Large intestine (tissue), 3 donors: ENCODE data around the gene KSR1. TPM values are rescaled to one million over a fixed set of nuclear protein-coding genes. Genes with fewer than 3 reads are reported as not detected.

Source experiments
- DNase-seq, 2 donors: peaks; one replicate each; pipeline versions ENCODE4 v3.0.0 to v3.0.0-alpha.2; 2013
- H3K27ac ChIP-seq: one replicate; pipeline ENCODE4 v1.5.1; 2013; ENCODE audit warnings: low read length
- H3K27me3 ChIP-seq: 2 replicates; pipeline ENCODE4 v1.6.1; 2013; ENCODE audit warnings: low read length; ENCODE audit not compliant: control insufficient read depth, insufficient read depth
- H3K36me3 ChIP-seq: 2 replicates; pipeline ENCODE4 v1.6.1; 2013; ENCODE audit warnings: low read length; ENCODE audit not compliant: control insufficient read depth, insufficient read depth
- H3K4me1 ChIP-seq: one replicate; pipeline ENCODE4 v1.6.1; 2013; ENCODE audit warnings: low read length; ENCODE audit not compliant: control insufficient read depth, insufficient read depth
- H3K4me3 ChIP-seq: one replicate; pipeline ENCODE4 v1.5.1; 2013; ENCODE audit warnings: low read length
- H3K9me3 ChIP-seq: one replicate; pipeline ENCODE4 v1.6.1; 2013; ENCODE audit warnings: mild to moderate bottlenecking, low read depth, low read length, moderate library complexity; ENCODE audit not compliant: control insufficient read depth
- WGBS: methylation state at CpG from one replicate; pipeline ENCODE4 v1.1.5; 2013; ENCODE audit warnings: low lambda C conversion rate; ENCODE audit not compliant: insufficient coverage; 5-methylcytosine and 5-hydroxymethylcytosine counted together
- polyA plus RNA-seq: library from polyadenylated mRNA; unstranded; fragments of 120-200 nt; gene quantifications from one replicate; pipeline ENCODE4 v1.2.1, GENCODE V29; 2013

KSR1 gene
- polyA plus RNA-seq, 1 donor = 65.0 TPM

DNA sequence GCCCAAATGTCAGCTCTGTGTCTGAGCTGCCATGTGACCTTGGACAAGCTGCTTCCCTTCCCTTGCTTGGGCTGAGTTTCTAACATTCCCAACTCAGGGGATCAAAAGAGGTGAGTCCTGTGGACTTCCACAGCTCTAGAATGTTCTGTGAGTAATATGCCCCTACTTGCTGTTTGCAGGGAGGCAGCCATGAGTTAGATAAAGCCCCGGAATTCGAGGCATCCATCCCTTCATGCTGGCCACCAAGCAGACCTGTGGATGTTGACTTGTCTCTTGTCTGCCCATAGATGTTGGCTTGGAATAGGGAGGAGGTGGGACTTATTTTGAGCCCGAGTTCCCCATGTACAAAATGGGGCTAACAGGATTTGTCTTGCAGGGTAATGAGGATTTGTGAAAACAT is 36.2 kb downstream of the KSR1 start:
- H3K9me3 ChIP-seq = no peaks in the 10 kb centered on the region
- no peak overlapping the region for H3K27ac ChIP-seq
- no CpG with 5 or more reads among the region's 3 CpGs for WGBS
- H3K36me3 ChIP-seq = peaks cover 3% of the 10 kb centered on the region
- no peak for DNase-seq
- peaks cover 42% of the 10 kb centered on the region for H3K4me1 ChIP-seq
- no peak overlapping the region for H3K4me3 ChIP-seq
- H3K27me3 ChIP-seq = no peaks in the 10 kb centered on the region

DNA sequence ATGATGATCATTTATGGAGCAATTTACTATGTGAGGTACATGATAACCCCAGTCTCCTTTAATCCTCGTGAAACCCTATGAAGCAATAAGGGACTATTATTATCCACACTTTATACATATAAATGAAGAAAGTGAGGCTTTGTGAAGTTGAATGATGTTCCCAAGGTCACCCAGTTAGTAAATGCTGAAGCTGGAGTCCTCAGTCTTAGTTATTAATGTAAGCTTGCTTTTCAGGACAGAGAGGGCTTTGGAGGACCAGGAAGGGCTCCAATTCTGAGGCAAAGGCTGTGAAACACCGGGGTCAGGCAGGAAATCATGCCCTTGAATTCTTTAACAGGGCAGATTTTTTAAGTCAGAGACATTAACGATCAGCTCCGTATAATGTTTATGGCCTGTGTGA is 36.8 kb downstream of the KSR1 start:
- H3K9me3 ChIP-seq = no peaks in the 10 kb centered on the region
- peaks cover 47% of the 10 kb centered on the region for H3K4me1 ChIP-seq
- H3K27me3 ChIP-seq = no peaks in the 10 kb centered on the region
- no peak overlapping the region for H3K4me3 ChIP-seq
- H3K36me3 ChIP-seq = no peaks in the 10 kb centered on the region
- no peak overlapping the region for H3K27ac ChIP-seq
- no peak for DNase-seq
- no CpG with 5 or more reads among the region's 4 CpGs for WGBS

DNA sequence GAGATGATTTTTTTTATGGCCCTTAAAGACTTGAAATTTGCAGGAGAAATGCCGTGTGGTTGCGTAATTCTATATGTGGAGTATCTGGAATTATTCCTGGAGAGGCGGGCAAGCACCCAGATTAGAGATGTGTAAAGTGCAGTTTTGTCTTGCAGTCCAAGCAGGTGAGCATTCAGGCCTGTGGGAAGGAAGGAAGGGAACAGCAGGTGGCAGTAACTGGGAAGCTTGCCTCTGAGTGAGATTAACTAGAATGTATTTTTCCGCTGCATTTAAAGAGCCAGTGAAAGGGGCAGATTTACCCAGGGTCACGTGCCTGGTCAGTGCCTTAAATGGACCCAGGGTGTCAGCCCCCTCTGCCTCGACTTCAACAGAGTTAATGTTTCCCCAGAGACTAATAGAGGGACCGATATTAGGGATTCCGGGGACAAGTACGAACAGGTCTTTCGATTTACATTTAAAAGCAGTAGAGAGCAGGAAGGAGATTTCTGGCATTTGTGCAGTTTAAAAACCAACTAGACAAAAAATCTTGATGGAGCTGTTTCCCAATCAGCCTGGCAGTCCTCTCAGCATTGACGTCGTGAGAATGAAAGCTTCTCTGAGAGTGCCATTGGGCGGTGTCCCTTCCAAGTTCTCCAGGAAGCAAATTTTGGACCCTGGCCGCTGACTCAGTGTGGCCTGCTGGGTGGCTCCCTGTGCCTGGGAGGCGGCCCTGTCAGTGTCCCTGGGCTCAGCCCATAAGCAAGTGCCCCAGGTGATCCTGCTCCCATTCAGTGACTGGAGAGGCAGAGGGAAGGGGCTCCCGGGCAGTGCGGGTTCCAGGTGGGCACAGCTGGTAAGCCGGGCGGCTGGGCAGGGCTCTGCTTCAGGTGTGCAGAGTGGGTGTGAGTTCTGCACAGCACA is 38.2 kb downstream of the KSR1 start:
- H3K4me3 ChIP-seq = peak overlapping the region; percentile 28
- peak; percentile 93 to 96 for DNase-seq
- peaks cover 47% of the 10 kb centered on the region for H3K4me1 ChIP-seq
- H3K27me3 ChIP-seq = no peaks in the 10 kb centered on the region
- H3K27ac ChIP-seq = peak overlapping the region; percentile 90
- 27% methylated on average over 3 of the region's 19 CpGs for whole genome bisulfite sequencing
- H3K9me3 ChIP-seq = no peaks in the 10 kb centered on the region
- H3K36me3 ChIP-seq = no peaks in the 10 kb centered on the region

DNA sequence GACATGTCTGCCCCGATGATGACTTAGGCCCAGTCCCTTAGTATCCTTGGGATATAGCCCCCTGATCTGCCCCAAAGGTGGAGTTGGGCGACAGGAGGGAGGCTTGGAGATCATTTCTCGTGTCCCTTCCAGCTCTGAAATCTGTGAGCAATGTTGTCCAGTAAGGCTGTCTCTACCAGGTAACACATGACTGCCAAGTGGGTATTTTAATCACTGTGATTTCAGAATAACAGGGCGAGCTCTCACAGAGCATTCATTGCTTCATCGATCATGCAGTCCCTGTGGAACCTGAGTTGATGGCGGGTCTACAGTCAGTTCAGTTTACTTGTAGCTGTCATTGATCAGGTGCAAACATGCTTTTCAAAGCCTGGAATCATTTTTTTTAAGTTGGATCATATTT is 39.2 kb downstream of the KSR1 start:
- Histone ChIP-seq H3K4me3 (peak overlapping the region; percentile 28), H3K4me1 (peaks cover 47% of the 10 kb centered on the region)
- no CpG with 5 or more reads among the region's 6 CpGs for WGBS

DNA sequence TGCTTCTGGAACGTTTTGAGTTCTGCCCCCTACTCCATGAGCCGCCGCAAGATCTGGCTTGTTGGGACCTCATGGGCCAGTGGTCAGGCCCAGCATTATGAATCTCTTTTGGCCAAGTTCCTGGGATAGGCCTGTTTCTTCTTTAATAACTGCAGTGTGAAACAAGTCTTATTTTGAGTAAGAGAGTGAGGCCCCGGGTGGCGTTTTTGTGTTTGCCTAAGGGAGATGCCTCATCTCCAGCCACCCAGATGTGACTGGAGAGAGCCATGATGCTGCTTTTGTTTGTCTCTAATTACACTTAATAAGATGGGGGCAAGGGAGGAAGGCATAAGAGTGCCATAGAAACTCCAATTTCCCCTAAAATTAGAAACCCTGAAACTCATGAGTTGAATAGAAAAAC is 39.8 kb downstream of the KSR1 start:
- H3K4me3 ChIP-seq = no peak overlapping the region
- H3K36me3 ChIP-seq = no peaks in the 10 kb centered on the region
- H3K9me3 ChIP-seq = no peaks in the 10 kb centered on the region
- WGBS = no CpG with 5 or more reads among the region's 5 CpGs
- peak overlapping the region; percentile 90 for H3K27ac ChIP-seq
- no peak for DNase-seq
- H3K27me3 ChIP-seq = no peaks in the 10 kb centered on the region
- H3K4me1 ChIP-seq = peaks cover 47% of the 10 kb centered on the region

More for the DNA sequence above, 39.2 kb downstream of the KSR1 start:
- peak overlapping the region; percentile 90 for H3K27ac ChIP-seq
- no peaks in the 10 kb centered on the region for H3K36me3 ChIP-seq
- DNase-seq = peak in 1 of 2 donors; percentile 33
- H3K27me3 ChIP-seq = no peaks in the 10 kb centered on the region
- no peaks in the 10 kb centered on the region for H3K9me3 ChIP-seq

DNA sequence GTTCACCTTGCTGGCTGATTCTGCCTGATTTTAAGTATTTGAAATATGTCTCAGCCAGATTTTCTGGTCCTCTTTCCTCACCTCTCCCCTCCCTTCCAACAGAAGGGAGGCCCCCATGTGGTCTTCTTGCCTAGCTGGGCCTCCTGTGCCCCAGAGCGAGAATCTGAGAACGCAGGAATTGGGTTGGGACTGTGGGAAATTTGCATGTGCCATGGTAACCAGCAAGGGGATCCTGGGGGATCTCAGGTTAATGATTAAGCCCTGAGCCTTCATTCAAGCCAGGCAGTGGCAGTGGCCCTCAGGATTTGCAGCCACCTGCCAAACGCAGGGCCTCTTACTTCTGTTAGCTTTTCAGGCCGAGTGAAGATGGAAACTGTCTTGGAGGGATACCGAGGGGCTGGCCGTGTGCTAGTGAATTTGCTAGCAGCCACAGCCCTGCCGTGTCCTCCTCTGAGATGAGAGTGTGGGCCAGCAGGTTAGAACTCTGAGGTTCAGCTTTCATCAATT is 40.2 kb downstream of the KSR1 start:
- Histone ChIP-seq H3K27me3 (no peaks in the 10 kb centered on the region), H3K9me3 (peaks cover under 1% of the 10 kb centered on the region), H3K4me1 (peaks cover 47% of the 10 kb centered on the region), H3K36me3 (no peaks in the 10 kb centered on the region), H3K4me3 (no peak overlapping the region), H3K27ac (peak overlapping the region; percentile 90)
- no CpG with 5 or more reads among the region's 7 CpGs for WGBS
- peak; percentile 69 to 87 for DNase-seq

DNA sequence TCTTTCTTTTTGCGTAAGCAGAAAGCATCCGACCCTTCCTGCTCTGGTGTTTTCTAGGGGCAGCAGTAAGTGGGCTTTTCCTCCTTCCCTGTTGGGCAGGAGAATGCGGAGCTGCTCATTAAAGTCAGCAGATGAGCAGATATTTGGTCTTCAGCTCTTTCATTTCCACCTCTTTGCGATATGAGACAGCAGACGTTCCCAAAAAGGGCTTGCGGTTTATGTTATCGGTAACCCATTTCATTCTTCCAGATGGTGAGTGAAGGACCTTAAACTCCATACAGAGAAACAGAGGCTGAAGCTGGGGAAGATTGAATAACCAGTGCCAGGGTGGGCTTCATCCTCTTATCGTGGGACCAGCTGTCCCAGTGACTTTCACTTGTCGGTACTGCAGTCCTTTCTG is 40.7 kb downstream of the KSR1 start:
- Histone ChIP-seq H3K36me3 (no peaks in the 10 kb centered on the region), H3K4me3 (no peak overlapping the region), H3K9me3 (peaks cover 3% of the 10 kb centered on the region), H3K4me1 (peaks cover 44% of the 10 kb centered on the region), H3K27ac (peak overlapping the region; percentile 90), H3K27me3 (no peaks in the 10 kb centered on the region)
- WGBS = 60% methylated on average over 2 of the region's 9 CpGs
- DNase-seq = no peak

DNA sequence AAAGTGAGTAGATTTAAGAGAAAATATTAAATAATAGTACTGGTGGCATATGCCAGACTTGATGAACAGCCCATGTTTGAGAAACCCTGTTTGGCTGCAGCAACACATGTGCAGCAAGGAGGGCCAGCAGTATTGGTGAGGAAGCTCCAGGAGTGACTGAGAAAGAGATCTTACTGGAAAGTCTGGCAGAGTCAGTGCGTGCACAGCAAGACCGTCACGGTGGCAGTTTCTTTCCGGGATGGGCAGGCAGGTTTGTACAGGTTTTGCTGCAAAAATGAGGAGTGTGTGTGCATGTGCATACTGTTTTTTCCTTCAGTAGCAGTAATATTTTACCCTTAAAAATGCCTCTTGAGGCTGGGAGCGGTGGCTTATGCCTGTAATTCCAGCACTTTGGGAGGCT is 41.4 kb downstream of the KSR1 start:
- Histone ChIP-seq H3K4me1 (peaks cover 47% of the 10 kb centered on the region), H3K36me3 (peaks cover 4% of the 10 kb centered on the region), H3K27me3 (no peaks in the 10 kb centered on the region), H3K4me3 (no peak overlapping the region), H3K27ac (peak overlapping the region; percentile 90), H3K9me3 (peaks cover 3% of the 10 kb centered on the region)
- DNase-seq = no peak
- no CpG with 5 or more reads among the region's 5 CpGs for WGBS

DNA sequence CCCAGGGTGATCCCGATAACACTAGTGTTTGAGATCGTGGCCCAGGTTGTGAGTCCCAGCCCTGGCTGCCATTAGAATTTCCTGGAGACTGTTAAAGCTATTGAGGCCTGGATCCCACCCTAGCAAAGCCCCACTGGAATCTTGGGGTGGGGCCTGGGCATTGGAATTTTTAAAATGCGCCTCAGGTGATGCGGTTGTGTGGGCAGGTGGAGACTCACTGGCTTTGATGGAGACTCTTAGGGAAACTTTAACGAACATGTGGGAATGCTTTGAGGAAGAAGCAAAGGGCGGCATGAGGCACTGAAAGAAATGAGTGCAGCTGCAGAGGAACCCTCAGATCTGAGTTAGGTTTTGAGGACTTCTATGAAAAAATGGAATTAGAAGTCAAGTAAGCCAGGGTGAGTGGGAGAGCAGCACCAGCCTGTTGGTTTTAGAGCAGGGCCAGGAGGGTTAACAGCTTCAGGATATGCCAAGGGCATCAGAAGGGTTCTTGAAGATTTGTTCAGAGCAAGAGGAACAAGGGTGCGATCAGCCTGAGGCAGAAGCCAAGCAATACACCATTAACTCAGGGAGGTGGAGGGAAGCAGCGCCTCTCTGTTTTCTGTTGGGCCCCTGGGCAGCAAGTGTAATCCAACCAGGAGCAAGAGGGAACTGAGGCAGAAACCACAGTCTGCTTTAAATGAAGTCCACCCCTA is 42.5 kb downstream of the KSR1 start:
- Histone ChIP-seq H3K36me3 (peaks cover 4% of the 10 kb centered on the region), H3K4me1 (peaks cover 43% of the 10 kb centered on the region), H3K9me3 (peaks cover 3% of the 10 kb centered on the region), H3K4me3 (no peak overlapping the region), H3K27me3 (no peaks in the 10 kb centered on the region), H3K27ac (no peak overlapping the region)
- WGBS = no CpG with 5 or more reads among the region's 8 CpGs
- no peak for DNase-seq

DNA sequence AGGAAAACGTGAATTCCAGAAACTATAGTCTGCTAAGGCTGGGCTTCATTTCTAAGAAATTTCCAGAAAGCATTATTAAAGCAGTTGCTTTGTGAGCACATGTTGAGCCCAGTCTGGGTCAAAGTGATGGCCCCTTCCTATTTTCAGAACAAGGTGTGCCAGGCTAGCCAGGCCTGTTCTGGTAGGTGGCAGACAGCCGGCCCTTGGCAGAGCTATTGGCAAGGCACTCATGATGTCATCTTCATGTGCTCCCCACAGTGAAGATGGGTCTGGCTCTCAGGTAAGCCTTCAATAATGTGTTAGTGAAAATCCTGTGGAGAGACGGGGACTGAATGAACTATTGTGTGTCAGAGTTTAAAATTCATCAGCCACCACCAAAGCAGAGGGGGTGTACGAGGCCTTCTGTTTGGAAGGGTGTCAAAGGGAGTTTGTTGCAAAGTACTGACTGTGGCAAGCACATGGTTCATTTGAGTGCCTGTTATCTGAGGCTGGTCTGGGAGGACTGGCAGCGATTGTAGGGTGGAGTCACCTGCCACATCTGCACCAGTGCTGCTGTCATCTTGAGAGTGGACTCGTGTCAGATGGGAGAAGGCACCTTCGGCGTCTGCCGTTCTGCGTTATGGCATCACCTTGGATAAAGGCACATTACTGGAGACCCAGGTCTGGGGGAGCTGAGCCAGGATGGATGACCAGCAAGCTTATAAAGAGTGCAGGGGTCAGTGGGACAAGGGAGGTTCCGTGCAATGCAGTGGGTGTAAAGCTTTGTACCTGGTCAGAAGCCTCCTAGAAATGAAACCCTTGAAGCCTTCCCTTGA is 43.4 kb downstream of the KSR1 start:
- H3K27me3 ChIP-seq = no peaks in the 10 kb centered on the region
- DNase-seq = no peak
- no peak overlapping the region for H3K27ac ChIP-seq
- H3K4me1 ChIP-seq = peaks cover 41% of the 10 kb centered on the region
- H3K4me3 ChIP-seq = no peak overlapping the region
- H3K36me3 ChIP-seq = peaks cover 4% of the 10 kb centered on the region
- peaks cover 3% of the 10 kb centered on the region for H3K9me3 ChIP-seq
- no CpG with 5 or more reads among the region's 11 CpGs for WGBS
